HepG2 (cell line): ENCODE measurements around the gene ZNF74. TPM values are rescaled to one million over a fixed set of nuclear protein-coding genes. Genes with fewer than 3 reads are reported as not detected.

Source experiments
- ARHGAP35 ChIP-seq: sonication (generic); formaldehyde crosslinking; IDR thresholded peaks from 2 replicates; pipeline ENCODE4 v1.9.0; 2022; ENCODE audit warnings: mild to moderate bottlenecking, inconsistent platforms, moderate library complexity, missing genetic modification reagents, borderline replicate concordance
- CENPT ChIP-seq: sonication (generic); formaldehyde crosslinking; IDR thresholded peaks from 2 replicates; pipeline ENCODE4 v1.8.0; 2022; ENCODE audit warnings: low read depth, mild to moderate bottlenecking, moderate library complexity, missing genetic modification reagents
- GTF3A ChIP-seq: sonication (generic); formaldehyde crosslinking; conservative IDR thresholded peaks from 2 replicates; pipeline ENCODE4 v1.4.0; 2020; ENCODE audit warnings: mild to moderate bottlenecking, missing genetic modification reagents
- HMG20A ChIP-seq: IDR thresholded peaks from 2 replicates; pipeline ENCODE4 v1.6.1; 2016; ENCODE audit warnings: borderline replicate concordance
- ONECUT2 ChIP-seq: sonication (generic); formaldehyde crosslinking; IDR thresholded peaks from 2 replicates; pipeline ENCODE4 v1.4.0; 2020; ENCODE audit warnings: missing genetic modification reagents
- SALL2 ChIP-seq: sonication (generic); formaldehyde crosslinking; IDR thresholded peaks from 2 replicates; pipeline ENCODE4 v1.8.1; 2023; ENCODE audit warnings: mild to moderate bottlenecking, missing genetic modification reagents, inconsistent platforms
- SETDB1 ChIP-seq: sonication (generic); formaldehyde crosslinking; IDR thresholded peaks from 2 replicates; pipeline ENCODE4 v1.5.1; 2020; ENCODE audit warnings: missing genetic modification reagents, mild to moderate bottlenecking, borderline replicate concordance
- TCF12 ChIP-seq, 2 experiments: fragments of 450-650 bp in 1 of 2; sonication (generic) in 1 of 2; formaldehyde crosslinking in 1 of 2; IDR thresholded peaks; 2 replicates each; pipeline versions ENCODE4 v1.6.1 to v1.8.0; 2017 to 2022; ENCODE audit warnings: antibody characterized with exemption in 1 of 2, mild to moderate bottlenecking in 1 of 2, missing genetic modification reagents in 1 of 2, moderate library complexity in 1 of 2
- TP53 ChIP-seq: sonication (generic); formaldehyde crosslinking; conservative IDR thresholded peaks from 2 replicates; pipeline ENCODE4 v1.4.0; 2020; ENCODE audit warnings: missing genetic modification reagents
- ZBTB40 ChIP-seq, 2 experiments: fragments of 450-650 bp in 1 of 2; sonication (generic) in 1 of 2; formaldehyde crosslinking in 1 of 2; IDR thresholded peaks; 2 replicates each; pipeline versions ENCODE4 v1.6.1 to v1.8.0; 2016 to 2022; ENCODE audit warnings: antibody characterized with exemption in 1 of 2, mild to moderate bottlenecking in 1 of 2, missing genetic modification reagents in 1 of 2
- ZNF468 ChIP-seq: sonication (generic); formaldehyde crosslinking; IDR thresholded peaks from 2 replicates; pipeline ENCODE4 v1.8.0; 2022; ENCODE audit warnings: mild to moderate bottlenecking, moderate library complexity, missing genetic modification reagents
- ZNF550 ChIP-seq: sonication (generic); formaldehyde crosslinking; IDR thresholded peaks from 2 replicates; pipeline ENCODE4 v1.4.0; 2020; ENCODE audit warnings: mild to moderate bottlenecking, missing genetic modification reagents, borderline replicate concordance
- ZSCAN9 ChIP-seq: IDR thresholded peaks from 2 replicates; pipeline ENCODE4 v1.6.1; 2016; ENCODE audit warnings: borderline replicate concordance
- polyA plus RNA-seq, 8 experiments: library from polyadenylated mRNA; depleted of rRNA in 3 of 8; stranded (reverse) in 7 of 8; unstranded in 1 of 8; fragments of >200 nt; fragmentation: Illumina TruSeq in 4 of 8; extraction: Trizol in 4 of 8; gene quantifications; 2 replicates each; pipeline versions ENCODE4 v1.2.1 to v1.2.3, GENCODE V29; 2011 to 2016; ENCODE audit warnings: low read depth in 4 of 8, missing spikeins in 1 of 8, mixed read lengths in 1 of 8; ENCODE audit not compliant: insufficient read depth in 1 of 8
- total RNA-seq, 5 experiments: library from RNA; depleted of rRNA; stranded (reverse); fragments of >200 nt; fragmentation: Illumina TruSeq; extraction: Trizol; gene quantifications; 2 replicates each; pipeline ENCODE4 v1.2.3, GENCODE V29; 2016; ENCODE audit warnings: low read depth in 1 of 5
- TF ChIP-seq, protein P1 (sequence below): sonication (generic); formaldehyde crosslinking; IDR thresholded peaks from 2 replicates; pipeline ENCODE4 v1.4.0; 2020; ENCODE audit warnings: missing genetic modification reagents, mild to moderate bottlenecking, borderline replicate concordance
- TF ChIP-seq, protein P2 (sequence below): sonication (generic); formaldehyde crosslinking; IDR thresholded peaks from 2 replicates; pipeline ENCODE4 v1.4.0; 2020; ENCODE audit warnings: missing genetic modification reagents

Gene ZNF74
- total and polyA plus RNA-seq, 2 of the 13 experiments (the other 11 are each of a cell fraction or from before 2014, with no cell fraction given) = 6.3 to 9.1 TPM

GRCh38 chr22:20418211-20418788, 24.3 kb downstream of the ZNF74 start (continued):
- TF ChIP-seq, protein P1, sequence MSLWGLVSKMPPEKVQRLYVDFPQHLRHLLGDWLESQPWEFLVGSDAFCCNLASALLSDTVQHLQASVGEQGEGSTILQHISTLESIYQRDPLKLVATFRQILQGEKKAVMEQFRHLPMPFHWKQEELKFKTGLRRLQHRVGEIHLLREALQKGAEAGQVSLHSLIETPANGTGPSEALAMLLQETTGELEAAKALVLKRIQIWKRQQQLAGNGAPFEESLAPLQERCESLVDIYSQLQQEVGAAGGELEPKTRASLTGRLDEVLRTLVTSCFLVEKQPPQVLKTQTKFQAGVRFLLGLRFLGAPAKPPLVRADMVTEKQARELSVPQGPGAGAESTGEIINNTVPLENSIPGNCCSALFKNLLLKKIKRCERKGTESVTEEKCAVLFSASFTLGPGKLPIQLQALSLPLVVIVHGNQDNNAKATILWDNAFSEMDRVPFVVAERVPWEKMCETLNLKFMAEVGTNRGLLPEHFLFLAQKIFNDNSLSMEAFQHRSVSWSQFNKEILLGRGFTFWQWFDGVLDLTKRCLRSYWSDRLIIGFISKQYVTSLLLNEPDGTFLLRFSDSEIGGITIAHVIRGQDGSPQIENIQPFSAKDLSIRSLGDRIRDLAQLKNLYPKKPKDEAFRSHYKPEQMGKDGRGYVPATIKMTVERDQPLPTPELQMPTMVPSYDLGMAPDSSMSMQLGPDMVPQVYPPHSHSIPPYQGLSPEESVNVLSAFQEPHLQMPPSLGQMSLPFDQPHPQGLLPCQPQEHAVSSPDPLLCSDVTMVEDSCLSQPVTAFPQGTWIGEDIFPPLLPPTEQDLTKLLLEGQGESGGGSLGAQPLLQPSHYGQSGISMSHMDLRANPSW (CRISPR knock-in tag) = no peak
- TF ChIP-seq GTF3A (no peak), SETDB1 (CRISPR knock-in tag) (no peak), SALL2 (CRISPR knock-in tag) (no peak), HMG20A (CRISPR knock-in tag) (no peak), ONECUT2 (no peak), CENPT (no peak), TP53 (CRISPR knock-in tag) (no peak), ZNF550 (no peak), TCF12 (IDR thresholded peaks at IDR 0.05) (no peak), TCF12 (CRISPR knock-in tag; IDR thresholded peaks at IDR 0.05) (no peak), ARHGAP35 (CRISPR knock-in tag) (0 out of 2 replicates have a peak, but pooled peaks have one; percentile 29), ZSCAN9 (no peak), ZNF468 (no peak), ZBTB40 (IDR thresholded peaks at IDR 0.05) (no peak), ZBTB40 (CRISPR knock-in tag; IDR thresholded peaks at IDR 0.05) (no peak; the same call in 1 of the 2 replicates)
- TF ChIP-seq, protein P2, sequence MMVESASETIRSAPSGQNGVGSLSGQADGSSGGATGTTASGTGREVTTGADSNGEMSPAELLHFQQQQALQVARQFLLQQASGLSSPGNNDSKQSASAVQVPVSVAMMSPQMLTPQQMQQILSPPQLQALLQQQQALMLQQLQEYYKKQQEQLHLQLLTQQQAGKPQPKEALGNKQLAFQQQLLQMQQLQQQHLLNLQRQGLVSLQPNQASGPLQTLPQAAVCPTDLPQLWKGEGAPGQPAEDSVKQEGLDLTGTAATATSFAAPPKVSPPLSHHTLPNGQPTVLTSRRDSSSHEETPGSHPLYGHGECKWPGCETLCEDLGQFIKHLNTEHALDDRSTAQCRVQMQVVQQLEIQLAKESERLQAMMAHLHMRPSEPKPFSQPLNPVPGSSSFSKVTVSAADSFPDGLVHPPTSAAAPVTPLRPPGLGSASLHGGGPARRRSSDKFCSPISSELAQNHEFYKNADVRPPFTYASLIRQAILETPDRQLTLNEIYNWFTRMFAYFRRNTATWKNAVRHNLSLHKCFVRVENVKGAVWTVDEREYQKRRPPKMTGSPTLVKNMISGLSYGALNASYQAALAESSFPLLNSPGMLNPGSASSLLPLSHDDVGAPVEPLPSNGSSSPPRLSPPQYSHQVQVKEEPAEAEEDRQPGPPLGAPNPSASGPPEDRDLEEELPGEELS = no peak
